GM12872 (cell line): ENCODE results near the gene BABAM2.

Experiments used
- CTCF ChIP-seq: IDR thresholded peaks from 3 replicates; pipeline ENCODE4 v1.5.1; 2011; ENCODE audit warnings: low read depth, mild to moderate bottlenecking, low read length, moderate library complexity; ENCODE audit not compliant: insufficient read depth

Gene BABAM2

GRCh38 chr2:28316546-28317335 lies 426.2 kb downstream of the BABAM2 start:
- no peak for TF ChIP-seq CTCF

- TF ChIP-seq CTCF: no peak
These were observed 426.9 kb downstream of the BABAM2 start for GRCh38 chr2:28317390-28317789.

GRCh38 chr2:28318023-28318422 lies 427.5 kb downstream of the BABAM2 start:
- no peak for TF ChIP-seq CTCF

GRCh38 chr2:28318462-28319117 lies 428.1 kb downstream of the BABAM2 start:
- TF ChIP-seq CTCF: no peak

- no peak for TF ChIP-seq CTCF
These were observed 428.8 kb downstream of the BABAM2 start for GRCh38 chr2:28319118-28320008.

GRCh38 chr2:28320009-28320365 lies 429.5 kb downstream of the BABAM2 start:
- no peak for TF ChIP-seq CTCF

GRCh38 chr2:28320371-28320770 lies 429.8 kb downstream of the BABAM2 start:
- TF ChIP-seq CTCF: no peak
